Esophagus muscularis mucosa (tissue), 4 donors: ENCODE data around the gene STARD8.

ENCODE experiments used
- EP300 ChIP-seq: sonication (generic); formaldehyde crosslinking; IDR thresholded peaks from one replicate; pipeline ENCODE4 v1.6.1; 2017; ENCODE audit warnings: antibody characterized with exemption
- POLR2A ChIP-seq: fragments of 450-650 bp; IDR thresholded peaks from one replicate; pipeline ENCODE4 v1.6.1; 2017; ENCODE audit warnings: antibody characterized with exemption, moderate library complexity, mild to moderate bottlenecking, low read depth
- POLR2AphosphoS5 ChIP-seq, 2 donors: sonication (generic); formaldehyde crosslinking; IDR thresholded peaks; one replicate each; pipeline ENCODE4 v1.6.1; 2017; ENCODE audit warnings: antibody characterized with exemption in 2 of 2
- TF ChIP-seq, protein P1 (sequence below), 3 experiments: fragments of 200-600 bp in 2 of 3; fragments of 450-650 bp in 1 of 3; sonication (generic) in 2 of 3; IDR thresholded peaks; one replicate each; pipeline ENCODE4 v1.5.1; 2017 to 2019; ENCODE audit warnings: antibody characterized with exemption in 3 of 3, mild to moderate bottlenecking in 2 of 3, moderate library complexity in 1 of 3

DNA sequence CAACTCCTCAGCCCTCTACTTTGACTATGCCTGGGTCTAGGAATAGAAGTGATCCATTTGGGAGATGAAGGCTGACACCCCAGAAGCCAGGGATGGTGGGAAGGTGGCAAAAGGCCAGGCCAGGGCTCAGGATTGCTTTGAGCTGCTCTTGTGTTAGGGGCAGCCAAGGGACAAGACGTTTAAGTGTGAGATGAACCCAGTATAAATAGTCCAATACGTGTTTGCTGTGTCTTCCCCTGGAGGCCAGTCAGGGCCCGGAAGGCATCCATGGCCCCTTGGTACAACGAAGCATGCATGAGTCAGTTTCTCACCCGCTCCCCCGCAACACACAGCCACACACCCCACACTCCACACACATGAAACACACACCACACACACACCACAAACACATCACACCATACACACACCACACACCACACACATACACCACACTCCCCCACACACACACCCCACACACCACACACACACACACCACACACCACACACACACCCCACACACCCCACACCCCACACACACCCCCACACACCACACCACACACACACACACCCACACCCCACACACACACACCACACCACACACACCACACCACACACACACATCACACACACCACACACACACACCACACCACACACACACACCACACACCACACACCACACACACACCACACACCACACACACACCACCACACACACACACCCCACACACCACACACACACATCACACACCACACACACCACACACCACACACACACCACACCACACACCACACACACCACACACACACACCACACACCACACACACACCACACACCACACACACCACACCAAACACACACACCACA, 5.1 kb downstream of the STARD8 start:
- TF ChIP-seq, protein P1, sequence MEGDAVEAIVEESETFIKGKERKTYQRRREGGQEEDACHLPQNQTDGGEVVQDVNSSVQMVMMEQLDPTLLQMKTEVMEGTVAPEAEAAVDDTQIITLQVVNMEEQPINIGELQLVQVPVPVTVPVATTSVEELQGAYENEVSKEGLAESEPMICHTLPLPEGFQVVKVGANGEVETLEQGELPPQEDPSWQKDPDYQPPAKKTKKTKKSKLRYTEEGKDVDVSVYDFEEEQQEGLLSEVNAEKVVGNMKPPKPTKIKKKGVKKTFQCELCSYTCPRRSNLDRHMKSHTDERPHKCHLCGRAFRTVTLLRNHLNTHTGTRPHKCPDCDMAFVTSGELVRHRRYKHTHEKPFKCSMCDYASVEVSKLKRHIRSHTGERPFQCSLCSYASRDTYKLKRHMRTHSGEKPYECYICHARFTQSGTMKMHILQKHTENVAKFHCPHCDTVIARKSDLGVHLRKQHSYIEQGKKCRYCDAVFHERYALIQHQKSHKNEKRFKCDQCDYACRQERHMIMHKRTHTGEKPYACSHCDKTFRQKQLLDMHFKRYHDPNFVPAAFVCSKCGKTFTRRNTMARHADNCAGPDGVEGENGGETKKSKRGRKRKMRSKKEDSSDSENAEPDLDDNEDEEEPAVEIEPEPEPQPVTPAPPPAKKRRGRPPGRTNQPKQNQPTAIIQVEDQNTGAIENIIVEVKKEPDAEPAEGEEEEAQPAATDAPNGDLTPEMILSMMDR (IDR thresholded peaks at IDR 0.05), result no peak
- TF ChIP-seq POLR2A (no peak), EP300 (no peak), POLR2AphosphoS5 (IDR thresholded peaks at IDR 0.05) (no peak)
